SK-N-MC (cell line): ENCODE data around the gene TSPEAR.

ENCODE experiments used
- DNase-seq: peaks from one replicate; pipeline ENCODE4 v3.0.0-alpha.2; 2011; ENCODE audit warnings: low read depth, low spot score
- H3K27ac ChIP-seq: fragments of 200-600 bp; sonication (generic); 2 replicates; pipeline ENCODE4 v1.5.1; 2016; ENCODE audit warnings: mixed run types
- H3K36me3 ChIP-seq: fragments of 200-600 bp; sonication (generic); 2 replicates; pipeline ENCODE4 v1.6.1; 2017; ENCODE audit warnings: antibody characterized with exemption, low read length, mixed read lengths; ENCODE audit not compliant: insufficient read depth
- H3K4me3 ChIP-seq: fragments of 200-600 bp; sonication (generic); 2 replicates; pipeline ENCODE4 v1.5.1; 2016
- H3K9ac ChIP-seq: fragments of 200-600 bp; sonication (generic); 2 replicates; pipeline ENCODE4 v1.8.0; 2017; ENCODE audit warnings: mixed run types, mixed read lengths; ENCODE audit not compliant: insufficient read length
- H3K9me3 ChIP-seq: fragments of 200-600 bp; sonication (generic); 2 replicates; pipeline ENCODE4 v1.6.1; 2017; ENCODE audit warnings: low read depth, mild to moderate bottlenecking, antibody characterized with exemption, low read length, moderate library complexity, mixed read lengths
- EZH2 ChIP-seq: fragments of 200-600 bp; sonication (generic); IDR thresholded peaks from one replicate; pipeline ENCODE4 v1.6.1; 2017; ENCODE audit warnings: antibody characterized with exemption
- FOXP2 ChIP-seq: optimal IDR thresholded peaks from 2 replicates; pipeline ENCODE3; 2011; ENCODE audit warnings: mild to moderate bottlenecking, moderate library complexity; ENCODE audit not compliant: insufficient read depth; ENCODE audit errors: extremely low read length, control extremely low read depth
- POLR2AphosphoS5 ChIP-seq: IDR thresholded peaks from 2 replicates; pipeline ENCODE4 v1.6.1; 2012; ENCODE audit warnings: mild to moderate bottlenecking, low read depth, low read length, borderline replicate concordance

The TSPEAR gene

GRCh38 chr21:44618909-44619308 lies 92.5 kb downstream of the TSPEAR start:
- DNase-seq: no peak
- Histone ChIP-seq H3K27ac (no peak overlapping the region), H3K36me3 (0 out of 2 replicates have a peak, but pooled peaks cover 8% of the 10 kb centered on the region), H3K4me3 (no peak overlapping the region), H3K9ac (no peak overlapping the region), H3K9me3 (peaks cover 12% of the 10 kb centered on the region)
- TF ChIP-seq EZH2: no peak
- TF ChIP-seq FOXP2: no peak
- no peak for TF ChIP-seq POLR2AphosphoS5

DNA sequence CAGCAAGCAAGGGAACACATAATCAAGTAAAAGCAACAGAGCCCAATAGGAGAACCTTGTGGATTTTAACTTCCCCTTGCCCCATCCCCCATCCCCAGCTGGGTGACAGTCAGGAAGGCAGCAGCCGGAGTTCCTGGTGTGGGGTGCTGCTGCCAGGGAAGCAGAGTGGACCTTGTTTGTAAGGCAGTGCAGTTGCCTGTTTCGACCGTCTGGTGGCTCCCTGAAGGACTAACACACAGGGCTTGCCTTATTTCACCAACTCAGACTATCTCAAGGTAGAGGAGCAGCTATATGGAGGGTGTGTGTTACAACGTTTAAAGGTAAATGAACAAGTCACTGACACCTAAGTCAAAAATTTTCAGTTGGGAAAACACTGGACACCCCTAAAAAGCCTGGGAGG lies 92.9 kb downstream of the TSPEAR start:
- H3K4me3 ChIP-seq: no peak overlapping the region
- H3K9me3 ChIP-seq: peaks cover 12% of the 10 kb centered on the region
- TF ChIP-seq FOXP2: no peak
- no peak for TF ChIP-seq EZH2
- TF ChIP-seq POLR2AphosphoS5: no peak
- H3K9ac ChIP-seq: no peak overlapping the region
- no peak for DNase-seq
- 0 out of 2 replicates have a peak, but pooled peaks cover 8% of the 10 kb centered on the region for H3K36me3 ChIP-seq
- no peak overlapping the region for H3K27ac ChIP-seq

DNA sequence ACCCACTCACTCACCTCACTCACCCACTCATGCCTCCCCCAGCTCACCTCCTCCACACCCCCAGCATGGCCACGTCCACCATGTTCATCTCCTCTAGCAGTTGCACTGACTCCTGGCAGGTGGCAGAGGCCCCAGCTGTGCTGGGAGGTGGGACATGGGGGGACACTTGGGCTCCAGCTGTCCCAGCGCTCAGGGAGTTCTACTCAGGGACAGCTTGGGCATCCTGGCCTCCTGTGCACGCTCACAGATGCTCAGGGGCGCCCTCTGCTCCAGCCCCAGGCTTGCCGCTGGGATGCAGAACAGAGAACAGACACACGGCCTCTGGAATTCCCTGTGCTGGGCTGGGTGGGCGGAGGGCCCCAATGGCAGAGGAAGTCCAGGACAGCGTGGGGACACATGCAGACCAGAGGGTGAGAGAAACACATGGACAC lies 94.3 kb downstream of the TSPEAR start:
- no peak overlapping the region for H3K9ac ChIP-seq
- peaks cover 8% of the 10 kb centered on the region; the same call in 1 of the 2 replicates for H3K36me3 ChIP-seq
- H3K4me3 ChIP-seq: no peak overlapping the region
- TF ChIP-seq POLR2AphosphoS5 (no peak), EZH2 (no peak), FOXP2 (no peak)
- H3K27ac ChIP-seq: no peak overlapping the region
- DNase-seq: no peak
- peaks cover 5% of the 10 kb centered on the region; the same call in 1 of the 2 replicates for H3K9me3 ChIP-seq

- Histone ChIP-seq H3K27ac (no peak overlapping the region), H3K4me3 (no peak overlapping the region), H3K9ac (no peak overlapping the region), H3K36me3 (peaks cover 8% of the 10 kb centered on the region; the same call in 1 of the 2 replicates), H3K9me3 (peaks cover 5% of the 10 kb centered on the region; the same call in 1 of the 2 replicates)
- TF ChIP-seq FOXP2: no peak
- TF ChIP-seq POLR2AphosphoS5: no peak
- TF ChIP-seq EZH2: no peak
- DNase-seq: no peak
Observed at GRCh38 chr21:44616591-44616926, 94.8 kb downstream of the TSPEAR start.

DNA sequence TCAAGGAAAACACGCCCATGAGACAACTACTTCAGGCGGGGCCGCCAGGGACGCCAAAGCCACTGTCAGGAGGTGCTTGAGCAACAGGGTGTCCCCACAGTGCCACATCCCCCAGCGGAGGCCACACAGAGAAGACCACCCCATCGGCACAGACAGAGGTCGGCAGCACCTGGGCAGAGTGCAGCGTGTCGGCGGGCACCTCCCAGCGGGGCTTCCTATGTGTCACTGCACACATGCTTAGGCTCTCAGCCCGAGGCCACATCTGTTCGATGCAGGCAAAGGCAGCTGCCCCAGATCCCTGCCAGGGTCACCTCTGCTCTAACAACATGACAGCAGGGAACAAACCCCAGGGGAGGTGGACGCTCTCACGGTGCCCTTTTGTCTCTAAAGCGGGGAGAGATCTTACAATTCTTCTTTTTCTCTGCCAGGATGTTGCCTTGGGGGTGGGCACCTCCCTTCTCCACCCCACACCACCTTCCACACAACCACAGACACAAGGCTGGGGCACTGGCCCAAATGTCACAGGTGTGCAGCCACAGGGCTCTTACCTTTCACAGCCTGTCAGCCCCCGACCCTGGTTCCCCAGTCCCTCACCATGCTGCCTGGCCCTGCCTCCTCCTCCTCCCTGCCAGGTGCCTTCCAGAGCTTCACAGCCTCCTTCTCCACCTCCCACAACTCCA lies 95.3 kb downstream of the TSPEAR start:
- Histone ChIP-seq H3K27ac (no peak overlapping the region), H3K4me3 (no peak overlapping the region), H3K9ac (no peak overlapping the region), H3K36me3 (peaks cover 8% of the 10 kb centered on the region; the same call in 1 of the 2 replicates), H3K9me3 (peaks cover 5% of the 10 kb centered on the region; the same call in 1 of the 2 replicates)
- DNase-seq: no peak
- no peak for TF ChIP-seq EZH2
- TF ChIP-seq POLR2AphosphoS5: no peak
- no peak for TF ChIP-seq FOXP2

DNA sequence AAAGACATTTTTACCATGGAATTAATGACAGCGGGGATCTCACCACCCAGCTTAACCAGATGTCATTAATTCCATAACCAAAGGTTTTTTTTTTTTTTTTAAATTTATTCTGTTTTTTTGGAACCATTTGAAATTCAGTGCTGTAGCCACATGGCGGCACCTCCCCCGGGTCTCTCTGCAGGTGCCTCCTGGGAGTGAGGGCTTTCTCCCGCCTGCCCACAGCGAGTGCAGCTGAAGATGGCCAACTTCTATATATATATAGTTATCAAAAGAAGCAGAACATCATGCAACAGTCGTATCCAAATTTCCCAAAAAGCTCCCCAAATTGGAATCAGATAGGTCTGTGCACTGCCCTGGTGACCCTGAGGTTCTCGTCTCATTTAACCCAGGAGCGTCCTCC lies 95.9 kb downstream of the TSPEAR start:
- DNase-seq: no peak
- TF ChIP-seq EZH2 (no peak), POLR2AphosphoS5 (no peak), FOXP2 (no peak)
- peaks cover 5% of the 10 kb centered on the region; the same call in 1 of the 2 replicates for H3K9me3 ChIP-seq

GRCh38 chr21:44614961-44615391 lies 96.4 kb downstream of the TSPEAR start:
- Histone ChIP-seq H3K36me3 (peaks cover 7% of the 10 kb centered on the region; the same call in 1 of the 2 replicates), H3K9me3 (peaks cover 5% of the 10 kb centered on the region; the same call in 1 of the 2 replicates), H3K4me3 (no peak overlapping the region), H3K27ac (no peak overlapping the region), H3K9ac (no peak overlapping the region)
- no peak for DNase-seq
- TF ChIP-seq FOXP2: no peak
- TF ChIP-seq POLR2AphosphoS5: no peak
- no peak for TF ChIP-seq EZH2

More for the DNA sequence above, 95.9 kb downstream of the TSPEAR start:
- Histone ChIP-seq H3K27ac (no peak overlapping the region), H3K4me3 (no peak overlapping the region), H3K9ac (no peak overlapping the region), H3K36me3 (peaks cover 8% of the 10 kb centered on the region; the same call in 1 of the 2 replicates)

- TF ChIP-seq FOXP2: no peak
- TF ChIP-seq EZH2: no peak
- TF ChIP-seq POLR2AphosphoS5: no peak
- peaks cover 3% of the 10 kb centered on the region; the same call in 1 of the 2 replicates for H3K9me3 ChIP-seq
- H3K4me3 ChIP-seq: no peak overlapping the region
- H3K9ac ChIP-seq: no peak overlapping the region
- H3K27ac ChIP-seq: no peak overlapping the region
- H3K36me3 ChIP-seq: peaks cover 4% of the 10 kb centered on the region; the same call in 1 of the 2 replicates
- no peak for DNase-seq
Observed at GRCh38 chr21:44614161-44614631, 97.2 kb downstream of the TSPEAR start.
